Gastrocnemius medialis (tissue), 4 donors: ENCODE data around the gene OR7A10. TPM values are rescaled to one million over a fixed set of nuclear protein-coding genes. Genes with fewer than 3 reads are reported as not detected.

Experiments used
- ATAC-seq, 2 donors: fragments of 150-250 bp; one replicate each; pipeline ENCODE4 v1.9.1; 2016
- DNase-seq, 2 donors: peaks; one replicate each; pipeline ENCODE4 v3.0.0-alpha.2; 2019
- H3K27ac ChIP-seq, 4 donors: fragments of 200-600 bp; sonication (generic); 1 replicate in 1 of 4; 2 replicates in 3 of 4; pipeline ENCODE4 v1.5.1; 2016 to 2018; ENCODE audit warnings: mild to moderate bottlenecking in 2 of 4, moderate library complexity in 1 of 4
- H3K27me3 ChIP-seq, 3 donors: fragments of 200-600 bp; sonication (generic) in 2 of 3; 1 replicate in 1 of 3; 2 replicates in 2 of 3; pipeline versions ENCODE4 v1.5.1 to v1.6.0; 2016 to 2019; ENCODE audit warnings: mild to moderate bottlenecking in 1 of 3, moderate library complexity in 1 of 3
- H3K36me3 ChIP-seq, 2 donors: fragments of 200-600 bp; sonication (generic) in 1 of 2; one replicate each; pipeline ENCODE4 v1.5.1; 2017 to 2018
- H3K4me1 ChIP-seq, 2 donors: fragments of 200-600 bp; sonication (generic) in 1 of 2; one replicate each; pipeline ENCODE4 v1.5.1; 2016 to 2017; ENCODE audit warnings: mild to moderate bottlenecking in 2 of 2
- H3K4me3 ChIP-seq, 4 donors: fragments of 200-600 bp; sonication (generic) in 3 of 4; 1 replicate in 1 of 4; 2 replicates in 3 of 4; pipeline ENCODE4 v1.5.1; 2016 to 2019; ENCODE audit warnings: mild to moderate bottlenecking in 2 of 4
- H3K9me3 ChIP-seq, 3 donors: fragments of 200-600 bp; sonication (generic) in 2 of 3; 1 replicate in 1 of 3; 2 replicates in 2 of 3; pipeline ENCODE4 v1.5.1; 2016 to 2019
- POLR2A ChIP-seq, 2 donors: fragments of 450-650 bp; IDR thresholded peaks; one replicate each; pipeline ENCODE4 v1.6.1; 2017; ENCODE audit warnings: antibody characterized with exemption in 2 of 2, mild to moderate bottlenecking in 2 of 2, moderate library complexity in 2 of 2
- in situ Hi-C, 4 donors: fragments of 200-750 bp; cut with MboI; loops; one replicate each; pipeline versions ENCODE4 v1.15.0 to v1.8.0; 2017; ENCODE audit warnings: low sequenced_read_pairs in 4 of 4
- intact Hi-C: fragments of 100-400 bp; cut with DNase I; formaldehyde crosslinking; loops from one replicate; pipeline ENCODE4 v1.15.1; 2023; ENCODE audit warnings: low total_unique reads
- total RNA-seq, 4 donors: library from RNA; depleted of rRNA; stranded (reverse); fragments of >200 nt; gene quantifications; one replicate each; pipeline versions ENCODE4 v1.1.0 to v1.2.3, GENCODE V29; 2016
- TF ChIP-seq, protein P1 (sequence below), 5 experiments: fragments of 450-650 bp in 3 of 5; fragments of 200-600 bp in 2 of 5; sonication (generic) in 2 of 5; IDR thresholded peaks in 4 of 5; conservative IDR thresholded peaks in 1 of 5; 1 replicate in 4 of 5; 2 replicates in 1 of 5; pipeline ENCODE4 v1.5.1; 2016 to 2019; ENCODE audit warnings: antibody characterized with exemption in 5 of 5, mild to moderate bottlenecking in 3 of 5, moderate library complexity in 3 of 5

The OR7A10 gene
- total RNA-seq, 4 donors from 2014 or later, result not detected

DNA sequence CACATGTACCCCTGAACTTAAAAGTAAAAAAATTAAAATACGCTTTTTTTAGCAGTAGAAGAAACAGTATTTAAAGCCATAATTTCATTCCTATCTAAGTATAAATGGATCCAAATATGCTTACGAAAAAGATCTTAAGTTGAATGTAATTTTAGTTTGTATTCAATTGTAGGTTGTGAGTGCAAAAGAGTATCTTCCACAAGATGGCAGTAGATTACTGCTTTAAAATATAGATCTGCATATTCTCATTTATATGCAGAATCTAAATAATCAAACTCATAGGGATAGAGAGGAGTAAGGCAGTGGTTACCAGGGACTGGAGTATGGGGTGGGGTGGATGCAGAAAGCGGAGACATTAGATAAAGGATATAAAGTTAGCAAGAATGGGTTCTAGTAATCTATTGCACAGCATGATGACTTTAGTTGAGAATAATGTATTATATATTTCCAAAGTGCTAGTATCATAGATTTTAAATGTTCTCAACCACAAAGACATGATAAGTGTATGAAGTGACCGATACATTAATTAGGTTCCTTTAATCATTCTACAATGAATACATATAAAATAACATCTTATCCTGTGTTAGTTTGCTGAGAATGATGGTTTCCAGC, 23.0 kb upstream of the OR7A10 start:
- in situ Hi-C loops, result no loop called here
- ATAC-seq (no peak), DNase-seq (no peak)
- Histone ChIP-seq H3K27ac (no peak overlapping the region), H3K9me3 (no peaks in the 10 kb centered on the region), H3K4me1 (no peaks in the 10 kb centered on the region), H3K4me3 (no peak overlapping the region), H3K36me3 (no peaks in the 10 kb centered on the region), H3K27me3 (no peaks in the 10 kb centered on the region)
- no peak for TF ChIP-seq POLR2A (IDR thresholded peaks at IDR 0.05)
- TF ChIP-seq, protein P1, sequence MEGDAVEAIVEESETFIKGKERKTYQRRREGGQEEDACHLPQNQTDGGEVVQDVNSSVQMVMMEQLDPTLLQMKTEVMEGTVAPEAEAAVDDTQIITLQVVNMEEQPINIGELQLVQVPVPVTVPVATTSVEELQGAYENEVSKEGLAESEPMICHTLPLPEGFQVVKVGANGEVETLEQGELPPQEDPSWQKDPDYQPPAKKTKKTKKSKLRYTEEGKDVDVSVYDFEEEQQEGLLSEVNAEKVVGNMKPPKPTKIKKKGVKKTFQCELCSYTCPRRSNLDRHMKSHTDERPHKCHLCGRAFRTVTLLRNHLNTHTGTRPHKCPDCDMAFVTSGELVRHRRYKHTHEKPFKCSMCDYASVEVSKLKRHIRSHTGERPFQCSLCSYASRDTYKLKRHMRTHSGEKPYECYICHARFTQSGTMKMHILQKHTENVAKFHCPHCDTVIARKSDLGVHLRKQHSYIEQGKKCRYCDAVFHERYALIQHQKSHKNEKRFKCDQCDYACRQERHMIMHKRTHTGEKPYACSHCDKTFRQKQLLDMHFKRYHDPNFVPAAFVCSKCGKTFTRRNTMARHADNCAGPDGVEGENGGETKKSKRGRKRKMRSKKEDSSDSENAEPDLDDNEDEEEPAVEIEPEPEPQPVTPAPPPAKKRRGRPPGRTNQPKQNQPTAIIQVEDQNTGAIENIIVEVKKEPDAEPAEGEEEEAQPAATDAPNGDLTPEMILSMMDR (IDR thresholded peaks at IDR 0.05 in 4 of 5, conservative IDR thresholded peaks at IDR 0.05 in 1 of 5), result no peak
- intact Hi-C loops, result no loop called here

DNA sequence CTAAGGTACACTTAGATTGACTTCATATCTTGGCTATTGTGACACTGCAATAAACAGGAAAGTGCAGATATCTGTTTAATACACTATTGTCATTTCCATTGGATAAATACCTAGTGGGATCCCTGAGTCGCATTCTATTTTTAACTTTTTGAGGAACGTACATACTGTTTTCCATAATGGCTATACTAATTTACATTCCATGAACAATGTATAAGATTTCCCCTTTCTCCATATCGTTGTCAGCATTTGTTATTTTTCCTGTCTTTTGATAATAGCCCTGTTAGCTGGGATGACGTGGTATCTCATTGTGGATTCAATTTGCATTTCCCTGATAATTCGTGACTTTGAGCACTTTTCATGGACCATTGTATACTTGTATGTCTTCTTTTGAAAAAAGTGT, 19.8 kb upstream of the OR7A10 start:
- no peaks in the 10 kb centered on the region for H3K27me3 ChIP-seq
- intact Hi-C loops, result no loop called here

DNA sequence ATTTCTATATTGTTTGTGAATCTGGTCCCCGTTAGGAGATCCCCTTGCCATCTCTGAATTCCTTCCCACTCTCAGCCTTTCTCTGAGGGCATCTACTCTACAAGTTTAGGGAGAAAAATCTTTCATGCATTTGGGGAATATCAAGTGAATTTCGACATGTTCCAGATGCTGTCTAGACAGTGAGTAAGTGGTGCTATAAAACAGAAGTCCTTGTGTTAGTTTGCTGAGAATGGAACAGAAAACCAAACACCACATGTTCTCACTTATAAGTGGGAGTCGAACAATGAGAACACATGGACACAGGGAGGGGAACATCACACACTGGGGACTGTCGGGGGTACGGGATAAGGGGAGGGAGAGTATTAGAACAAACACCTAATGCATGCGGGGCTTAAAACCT, 5.1 kb downstream of the OR7A10 start:
- ATAC-seq (no peak), DNase-seq (no peak)
- intact Hi-C loops, result no loop called here

More for the DNA sequence above, 19.8 kb upstream of the OR7A10 start:
- ATAC-seq (no peak), DNase-seq (no peak)
- in situ Hi-C loops, result no loop called here
- TF ChIP-seq, protein P1 (IDR thresholded peaks at IDR 0.05 in 4 of 5, conservative IDR thresholded peaks at IDR 0.05 in 1 of 5), result no peak
- TF ChIP-seq POLR2A (IDR thresholded peaks at IDR 0.05), result no peak
- H3K4me1 ChIP-seq, result no peaks in the 10 kb centered on the region
- H3K27ac ChIP-seq, result no peak overlapping the region
- no peaks in the 10 kb centered on the region for H3K36me3 ChIP-seq
- no peak overlapping the region for H3K4me3 ChIP-seq
- no peaks in the 10 kb centered on the region for H3K9me3 ChIP-seq

DNA sequence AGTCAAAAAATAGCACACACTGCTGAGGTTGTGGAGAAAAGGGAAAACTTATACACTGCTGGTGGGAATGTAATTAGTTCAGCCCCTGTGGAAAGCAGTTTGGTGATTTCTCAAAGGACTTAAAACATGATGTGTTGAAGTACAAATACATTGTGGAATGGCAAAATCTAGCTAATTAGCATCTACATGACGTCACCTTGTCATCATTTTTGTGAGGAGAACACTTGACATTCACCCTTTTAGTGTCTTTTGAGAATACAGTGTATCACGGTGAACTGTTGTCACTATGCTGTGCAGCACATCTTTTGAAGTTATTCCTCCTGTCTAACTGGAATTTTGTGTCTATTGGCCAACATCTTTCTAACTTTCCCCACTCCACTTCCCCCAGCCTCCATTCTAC, 5.6 kb downstream of the OR7A10 start:
- peaks cover 0 to 3% (median 0%) of the 10 kb centered on the region in 3 donors for H3K9me3 ChIP-seq
- no peaks in the 10 kb centered on the region for H3K36me3 ChIP-seq
- H3K4me3 ChIP-seq, result no peak overlapping the region
- no peaks in the 10 kb centered on the region for H3K4me1 ChIP-seq
- H3K27me3 ChIP-seq, result no peaks in the 10 kb centered on the region
- ATAC-seq (no peak), DNase-seq (no peak)
- no peak overlapping the region for H3K27ac ChIP-seq
- TF ChIP-seq, protein P1 (IDR thresholded peaks at IDR 0.05 in 4 of 5, conservative IDR thresholded peaks at IDR 0.05 in 1 of 5), result no peak
- TF ChIP-seq POLR2A (IDR thresholded peaks at IDR 0.05), result no peak
- intact Hi-C loops (no loop called here), in situ Hi-C loops (no loop called here)

More for the DNA sequence above, 5.1 kb downstream of the OR7A10 start:
- Histone ChIP-seq H3K4me3 (no peak overlapping the region), H3K9me3 (peaks cover 0 to 3% (median 0%) of the 10 kb centered on the region in 3 donors), H3K27ac (no peak overlapping the region), H3K27me3 (no peaks in the 10 kb centered on the region), H3K4me1 (no peaks in the 10 kb centered on the region), H3K36me3 (no peaks in the 10 kb centered on the region)
- TF ChIP-seq, protein P1 (IDR thresholded peaks at IDR 0.05 in 4 of 5, conservative IDR thresholded peaks at IDR 0.05 in 1 of 5), result no peak
- no peak for TF ChIP-seq POLR2A (IDR thresholded peaks at IDR 0.05)
- in situ Hi-C loops, result no loop called here

DNA sequence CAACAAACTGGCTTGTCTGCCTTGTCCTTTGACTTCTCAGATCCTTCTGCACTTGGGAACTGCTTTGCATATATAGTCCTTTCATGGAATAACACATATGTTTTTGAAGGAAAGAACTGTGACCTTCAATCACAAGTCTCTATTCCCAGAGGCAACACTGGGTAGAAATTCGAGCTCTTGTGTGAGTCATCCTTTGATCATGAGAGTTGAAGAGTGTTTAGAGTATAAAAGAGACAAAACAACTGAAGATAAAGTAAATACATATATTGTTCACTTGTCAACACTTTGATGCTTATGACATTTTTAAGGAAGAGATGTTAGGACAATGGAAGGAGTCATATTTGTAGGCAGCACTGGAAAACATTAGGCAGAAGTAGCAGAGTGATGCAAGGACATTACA, 8.5 kb downstream of the OR7A10 start:
- TF ChIP-seq POLR2A (IDR thresholded peaks at IDR 0.05), result no peak
- TF ChIP-seq, protein P1 (IDR thresholded peaks at IDR 0.05 in 4 of 5, conservative IDR thresholded peaks at IDR 0.05 in 1 of 5), result no peak
- no peak for DNase-seq
- H3K27me3 ChIP-seq, result no peaks in the 10 kb centered on the region
- no peaks in the 10 kb centered on the region for H3K36me3 ChIP-seq
- H3K4me1 ChIP-seq, result no peaks in the 10 kb centered on the region
- intact Hi-C loops (no loop called here), in situ Hi-C loops (no loop called here)
- H3K27ac ChIP-seq, result no peak overlapping the region
- ATAC-seq, result no peak
- peaks cover 0 to 3% (median 0%) of the 10 kb centered on the region in 3 donors for H3K9me3 ChIP-seq
- H3K4me3 ChIP-seq, result no peak overlapping the region
